Vagina (tissue), 2 donors: Measurements from ENCODE around the gene VDAC1.

Experiments used
- POLR2AphosphoS5 ChIP-seq, 2 donors: sonication (generic); formaldehyde crosslinking; IDR thresholded peaks; one replicate each; pipeline ENCODE4 v1.9.0; 2017; ENCODE audit warnings: antibody characterized with exemption in 2 of 2, mild to moderate bottlenecking in 2 of 2, low read depth in 1 of 2; ENCODE audit not compliant: insufficient read depth in 1 of 2
- TF ChIP-seq, protein P1 (sequence below), 3 experiments: fragments of 450-650 bp in 2 of 3; fragments of 200-600 bp in 1 of 3; sonication (generic) in 1 of 3; IDR thresholded peaks; one replicate each; pipeline ENCODE4 v1.5.1; 2017 to 2019; ENCODE audit warnings: antibody characterized with exemption in 3 of 3, mild to moderate bottlenecking in 2 of 3, moderate library complexity in 2 of 3

DNA sequence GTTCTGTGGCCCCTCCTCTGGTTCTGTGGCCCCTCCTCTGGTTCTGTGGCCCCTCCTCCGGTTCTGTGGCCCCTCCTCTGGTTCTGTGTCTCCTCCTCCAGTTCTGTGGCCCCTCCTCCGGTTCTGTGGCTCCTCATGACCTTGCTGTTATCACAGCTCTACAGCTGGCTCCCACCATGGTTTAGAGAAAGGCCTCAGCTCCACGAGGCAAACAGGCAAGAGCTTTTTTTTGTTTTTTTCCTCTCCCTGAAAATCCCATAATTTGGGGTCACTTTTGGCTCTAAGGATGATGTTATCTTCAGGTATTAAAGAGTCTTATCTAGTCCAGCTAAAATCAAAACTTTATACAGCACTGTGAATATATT, 68.1 kb downstream of the VDAC1 start:
- TF ChIP-seq, protein P1, sequence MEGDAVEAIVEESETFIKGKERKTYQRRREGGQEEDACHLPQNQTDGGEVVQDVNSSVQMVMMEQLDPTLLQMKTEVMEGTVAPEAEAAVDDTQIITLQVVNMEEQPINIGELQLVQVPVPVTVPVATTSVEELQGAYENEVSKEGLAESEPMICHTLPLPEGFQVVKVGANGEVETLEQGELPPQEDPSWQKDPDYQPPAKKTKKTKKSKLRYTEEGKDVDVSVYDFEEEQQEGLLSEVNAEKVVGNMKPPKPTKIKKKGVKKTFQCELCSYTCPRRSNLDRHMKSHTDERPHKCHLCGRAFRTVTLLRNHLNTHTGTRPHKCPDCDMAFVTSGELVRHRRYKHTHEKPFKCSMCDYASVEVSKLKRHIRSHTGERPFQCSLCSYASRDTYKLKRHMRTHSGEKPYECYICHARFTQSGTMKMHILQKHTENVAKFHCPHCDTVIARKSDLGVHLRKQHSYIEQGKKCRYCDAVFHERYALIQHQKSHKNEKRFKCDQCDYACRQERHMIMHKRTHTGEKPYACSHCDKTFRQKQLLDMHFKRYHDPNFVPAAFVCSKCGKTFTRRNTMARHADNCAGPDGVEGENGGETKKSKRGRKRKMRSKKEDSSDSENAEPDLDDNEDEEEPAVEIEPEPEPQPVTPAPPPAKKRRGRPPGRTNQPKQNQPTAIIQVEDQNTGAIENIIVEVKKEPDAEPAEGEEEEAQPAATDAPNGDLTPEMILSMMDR (IDR thresholded peaks at IDR 0.05): no peak
- TF ChIP-seq POLR2AphosphoS5 (IDR thresholded peaks at IDR 0.05; ENCODE audit: insufficient read depth in 1 of 2, low read depth in 1 of 2): no peak
